ENCODE measurements around the gene SLC44A3.

The SLC44A3 gene, protein sequence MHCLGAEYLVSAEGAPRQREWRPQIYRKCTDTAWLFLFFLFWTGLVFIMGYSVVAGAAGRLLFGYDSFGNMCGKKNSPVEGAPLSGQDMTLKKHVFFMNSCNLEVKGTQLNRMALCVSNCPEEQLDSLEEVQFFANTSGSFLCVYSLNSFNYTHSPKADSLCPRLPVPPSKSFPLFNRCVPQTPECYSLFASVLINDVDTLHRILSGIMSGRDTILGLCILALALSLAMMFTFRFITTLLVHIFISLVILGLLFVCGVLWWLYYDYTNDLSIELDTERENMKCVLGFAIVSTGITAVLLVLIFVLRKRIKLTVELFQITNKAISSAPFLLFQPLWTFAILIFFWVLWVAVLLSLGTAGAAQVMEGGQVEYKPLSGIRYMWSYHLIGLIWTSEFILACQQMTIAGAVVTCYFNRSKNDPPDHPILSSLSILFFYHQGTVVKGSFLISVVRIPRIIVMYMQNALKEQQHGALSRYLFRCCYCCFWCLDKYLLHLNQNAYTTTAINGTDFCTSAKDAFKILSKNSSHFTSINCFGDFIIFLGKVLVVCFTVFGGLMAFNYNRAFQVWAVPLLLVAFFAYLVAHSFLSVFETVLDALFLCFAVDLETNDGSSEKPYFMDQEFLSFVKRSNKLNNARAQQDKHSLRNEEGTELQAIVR

DNA sequence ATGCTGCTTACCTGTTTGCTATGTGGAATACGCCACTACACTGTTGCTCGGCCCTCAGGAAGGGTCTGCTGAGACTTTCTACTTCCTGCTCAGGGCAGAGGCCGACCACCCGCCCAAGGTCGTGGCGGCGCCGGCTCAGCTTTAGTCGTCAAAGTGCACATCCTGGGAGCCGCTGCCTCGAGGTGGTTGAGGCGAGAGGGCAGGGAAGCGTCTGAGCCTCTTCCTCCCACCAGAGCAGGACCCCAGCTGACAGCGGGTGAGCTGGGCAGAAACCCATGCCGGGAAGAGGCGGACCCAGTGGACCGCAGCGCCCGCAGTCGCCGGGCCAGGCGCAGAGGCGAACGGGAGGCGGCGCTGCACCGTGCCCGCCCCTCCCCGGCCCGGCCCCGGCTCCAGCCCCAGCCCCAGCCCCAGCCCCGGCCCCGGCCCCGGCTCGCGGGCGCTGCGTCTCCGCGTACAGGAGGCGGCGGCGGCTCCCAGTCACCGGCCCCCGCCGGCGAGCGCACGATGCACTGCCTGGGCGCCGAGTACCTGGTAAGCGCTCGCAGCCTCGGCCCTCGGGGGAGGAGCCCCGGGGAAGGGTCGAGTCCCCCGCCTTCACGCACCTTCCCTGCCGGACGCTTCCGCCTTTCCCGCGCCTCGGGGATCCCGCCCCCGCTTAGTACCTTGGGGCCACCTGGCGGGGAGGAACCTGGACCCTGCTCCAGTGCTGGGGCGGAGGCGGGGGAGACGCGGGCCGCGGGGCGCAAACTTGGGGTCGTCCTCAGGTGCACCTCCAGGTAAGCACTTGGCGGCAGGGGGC lies at the start of gene SLC44A3:
SLC44A3 (plus strand) TSS at position 413 of the 802 bp plus-strand sequence; CDS start at position 508, 95 bp downstream.
- DNase-seq (ENCODE audit: low read depth) = no peak

DNA sequence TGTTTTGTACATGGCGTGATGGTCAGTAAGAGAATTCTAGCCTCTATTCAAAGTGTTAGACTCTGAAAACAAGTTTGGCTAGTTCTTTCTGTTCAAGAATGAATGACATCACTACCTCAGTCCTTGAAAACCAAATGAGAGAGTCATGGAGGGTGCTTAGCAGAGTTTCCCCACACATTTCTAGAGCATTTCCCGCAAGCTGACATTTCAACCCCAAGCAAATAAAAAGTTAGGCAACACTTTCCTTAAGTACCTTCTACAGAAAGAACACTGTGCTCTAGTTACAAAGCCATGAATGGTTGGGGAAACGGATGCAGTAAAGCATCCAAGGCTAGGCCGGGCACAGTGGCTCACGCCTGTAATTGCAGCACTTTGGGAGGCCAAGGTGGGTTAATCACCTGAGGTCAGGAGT lies 47.9 kb upstream of the SLC44A3 start:
- DNase-seq (ENCODE audit: low read depth) = no peak

DNA sequence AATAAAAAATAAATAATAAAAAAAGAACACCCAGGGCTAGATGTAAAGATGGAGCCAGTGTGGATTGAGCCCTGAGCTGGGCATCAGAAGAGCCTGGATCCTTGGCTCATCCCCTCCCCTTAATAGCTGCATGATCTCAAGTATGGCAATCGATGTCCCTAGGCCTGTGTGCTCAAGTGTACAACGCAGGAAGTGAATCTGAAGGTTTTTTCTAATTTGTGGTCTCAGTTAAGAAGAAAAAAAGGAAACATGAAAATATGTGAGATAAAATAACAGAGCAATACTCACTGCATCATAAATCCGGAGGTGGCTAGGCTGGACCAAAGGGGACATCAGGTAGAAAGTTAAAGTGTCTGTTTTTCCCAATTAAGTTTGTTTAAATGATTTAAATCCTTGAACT lies 47.3 kb upstream of the SLC44A3 start:
- no peak for DNase-seq (ENCODE audit: low read depth)

DNA sequence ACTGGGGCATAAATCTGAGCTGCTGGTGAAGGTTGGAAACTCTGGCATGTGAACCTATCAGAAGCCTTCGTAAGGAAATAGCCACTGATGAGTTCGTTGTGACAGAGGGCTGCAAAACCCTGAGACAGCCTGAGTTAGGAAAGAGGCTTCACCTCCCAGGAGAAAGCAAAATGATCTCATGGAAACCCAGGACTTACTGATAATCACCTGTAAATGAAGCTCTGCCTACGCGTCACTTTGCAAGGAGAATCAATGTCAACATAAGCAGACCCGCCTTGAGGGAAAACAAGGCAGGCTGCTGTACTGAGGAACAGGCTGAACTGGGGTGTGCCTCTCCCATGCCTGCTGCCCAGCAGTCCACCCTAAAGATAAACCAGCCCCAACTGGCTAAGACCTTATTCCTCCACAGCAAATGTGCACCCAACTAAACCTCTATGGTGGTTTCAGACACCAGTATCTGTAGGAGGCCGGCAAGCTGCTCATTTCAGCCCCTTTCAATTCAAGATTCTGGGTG lies 46.8 kb upstream of the SLC44A3 start:
- no peak for DNase-seq (ENCODE audit: low read depth)

DNA sequence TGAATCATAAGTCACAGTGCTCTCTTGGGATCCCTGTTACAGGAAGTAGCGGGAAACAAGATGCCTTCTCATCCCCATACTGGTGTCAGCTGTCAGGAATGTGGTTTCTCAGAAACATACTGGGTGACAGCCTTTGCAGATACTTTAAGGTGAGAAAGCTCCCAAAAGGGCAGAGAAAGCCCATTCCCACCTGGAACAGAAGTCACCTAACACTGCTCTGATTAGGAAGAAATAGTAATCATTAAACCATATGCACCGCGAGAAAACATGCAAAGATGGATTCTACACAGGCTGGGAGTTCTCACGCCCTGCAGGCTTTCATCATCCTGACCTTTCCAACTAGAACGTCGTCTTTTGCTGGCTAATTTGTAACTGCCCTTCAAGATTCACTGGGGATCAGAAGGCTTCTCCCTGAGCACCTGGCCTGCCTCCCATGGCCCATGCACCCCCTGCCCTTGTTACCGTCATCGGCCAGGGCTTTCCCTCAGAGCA lies 46.2 kb upstream of the SLC44A3 start:
- no peak for DNase-seq (ENCODE audit: low read depth)

DNA sequence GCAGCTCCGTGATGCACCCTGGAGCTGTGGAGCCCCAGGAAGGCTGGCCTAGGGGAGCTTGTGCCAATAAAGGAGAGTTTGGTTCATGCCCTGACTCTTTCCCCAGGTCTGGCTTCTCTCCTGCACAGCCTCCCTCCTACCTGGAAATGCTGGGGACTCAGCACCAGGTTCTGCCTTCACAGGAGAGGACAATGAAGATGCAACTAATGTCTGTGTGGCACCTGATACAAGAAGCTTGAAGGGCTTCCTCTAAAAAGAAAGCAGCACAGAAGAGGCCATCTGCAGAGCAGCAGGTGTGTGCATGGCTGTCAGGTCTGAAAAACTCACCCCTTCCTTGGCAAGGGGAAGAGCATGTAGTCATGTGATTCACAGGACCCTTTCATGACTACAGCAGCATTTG lies 43.7 kb upstream of the SLC44A3 start:
- no peak for DNase-seq (ENCODE audit: low read depth)

DNA sequence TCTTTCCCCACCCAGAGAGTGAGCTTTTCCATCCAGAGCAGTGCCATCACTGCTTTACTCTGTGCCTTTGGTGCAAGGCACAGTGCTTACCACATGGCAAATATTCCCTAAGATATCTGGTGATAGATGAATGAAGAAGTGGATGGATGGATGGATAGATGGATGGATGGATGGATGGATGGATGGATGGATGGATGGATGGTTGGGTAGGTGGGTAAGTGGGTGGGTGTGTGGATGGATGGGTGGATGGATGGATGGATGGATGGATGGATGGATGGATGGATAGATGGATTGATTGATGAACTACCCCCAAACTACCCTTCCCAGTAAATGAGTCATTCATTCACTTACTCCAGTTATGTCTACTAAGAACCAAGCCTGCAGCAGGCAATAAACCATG lies 42.9 kb upstream of the SLC44A3 start:
- no peak for DNase-seq (ENCODE audit: low read depth)

DNA sequence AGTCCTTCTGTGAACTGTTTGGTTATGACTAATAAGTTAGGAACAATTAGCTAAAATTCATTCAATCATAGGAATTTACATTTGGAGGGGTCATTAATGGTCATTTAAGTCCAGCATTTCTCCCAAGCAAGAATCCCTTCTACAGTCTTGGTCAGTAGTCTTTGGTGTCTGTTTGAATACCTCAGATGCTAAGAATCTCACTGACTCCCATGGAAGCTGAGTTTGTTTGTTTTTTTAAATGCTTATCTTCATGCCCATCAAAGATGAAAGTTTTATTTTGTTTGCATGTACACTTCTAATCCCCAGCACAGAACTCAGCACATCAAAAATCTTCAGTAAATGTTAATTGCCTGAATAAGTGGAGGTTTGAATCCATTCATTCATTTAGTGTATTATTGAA lies 41.3 kb upstream of the SLC44A3 start:
- no peak for DNase-seq (ENCODE audit: low read depth)

DNA sequence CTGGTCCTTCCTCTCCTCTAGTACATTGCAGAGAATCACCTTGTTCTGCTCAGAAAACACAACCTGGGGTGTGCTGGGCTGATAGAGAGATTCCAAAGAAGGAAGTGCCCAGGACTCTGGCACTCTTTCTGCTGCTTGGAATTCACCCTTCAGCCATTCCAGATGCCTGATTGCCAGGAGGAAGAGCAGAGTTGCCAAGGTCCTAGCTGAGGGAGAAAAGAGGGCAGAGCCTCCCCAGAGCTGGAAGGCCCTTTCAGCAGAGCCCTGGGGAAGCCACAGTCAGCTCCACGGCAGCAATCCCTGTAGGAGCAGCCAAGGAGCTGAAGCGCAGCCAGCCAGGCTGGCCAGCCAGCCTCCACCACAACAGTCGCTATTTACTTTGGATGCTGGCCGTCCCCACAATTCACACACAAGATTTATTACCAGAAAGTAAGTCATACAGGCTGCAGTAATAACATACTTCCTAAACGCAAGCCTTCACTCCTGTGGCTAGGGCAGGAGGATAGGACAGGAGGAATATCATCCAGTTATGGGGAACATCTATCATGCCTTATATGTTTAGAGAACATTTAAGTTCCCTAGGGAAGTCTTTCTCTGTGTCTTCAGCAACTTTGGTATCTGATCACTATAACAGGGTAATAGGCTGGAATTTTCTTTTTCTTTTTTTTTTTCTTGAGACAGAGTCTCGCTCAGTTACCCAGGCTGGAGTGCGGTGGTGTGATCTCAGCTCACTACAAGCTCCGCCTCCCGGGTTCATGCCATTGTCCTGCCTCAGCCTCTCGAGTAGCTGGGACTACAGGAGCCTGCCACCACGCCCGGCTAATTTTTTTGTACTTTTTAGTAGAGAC lies 36.6 kb upstream of the SLC44A3 start:
- peak; percentile 91 for DNase-seq (ENCODE audit: low read depth)

DNA sequence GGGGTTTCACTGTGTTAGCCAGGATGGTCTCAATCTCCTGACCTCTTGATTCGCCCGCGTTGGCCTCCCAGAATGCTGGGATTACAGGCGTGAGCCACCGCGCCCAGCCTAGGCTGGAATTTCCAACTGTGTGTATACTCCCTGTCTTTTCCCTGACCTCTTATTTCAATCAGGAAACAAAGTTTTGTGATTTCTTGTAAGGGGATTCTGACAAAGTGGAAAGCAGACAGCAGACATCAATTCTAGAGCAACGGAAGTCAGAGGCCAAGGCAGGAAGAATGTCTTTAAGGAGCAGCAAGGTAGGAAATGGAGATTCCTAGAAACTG lies 36.0 kb upstream of the SLC44A3 start:
- no peak for DNase-seq (ENCODE audit: low read depth)

DNA sequence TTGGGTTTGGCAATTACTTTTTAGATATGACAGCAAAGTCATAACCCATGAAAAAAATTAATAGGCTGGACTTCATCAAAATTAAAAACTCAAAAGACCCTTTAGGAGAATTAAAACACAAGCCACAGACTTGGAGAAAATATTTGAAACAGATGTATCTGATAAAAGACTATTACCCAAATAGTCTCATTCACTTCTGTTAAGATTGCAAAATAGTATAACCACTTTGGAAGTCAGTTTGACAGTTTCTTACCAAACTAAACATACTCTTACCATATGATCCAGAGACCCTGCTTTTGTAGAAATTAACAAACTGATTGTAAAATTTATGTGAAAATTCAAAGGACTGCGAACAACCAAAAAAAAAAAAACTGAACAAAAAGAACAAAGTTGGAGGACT lies 32.5 kb upstream of the SLC44A3 start:
- no peak for DNase-seq (ENCODE audit: low read depth)

DNA sequence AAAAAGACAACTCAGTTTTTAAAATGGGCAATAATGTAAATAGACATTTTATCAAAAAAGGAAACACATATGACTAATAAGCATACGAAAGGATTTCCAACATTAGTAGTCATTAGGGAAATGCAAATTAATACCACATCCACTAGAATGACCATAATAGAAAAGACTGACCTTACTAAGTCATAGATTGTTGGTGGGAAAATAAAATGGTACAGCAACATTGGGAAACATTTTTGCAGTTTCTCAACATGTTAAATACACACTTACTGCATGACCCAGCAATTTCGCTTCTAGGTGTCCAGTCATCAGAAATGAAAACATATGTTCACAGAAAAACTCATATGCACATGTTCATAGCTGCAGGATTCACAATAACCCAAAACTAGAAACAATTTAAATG lies 29.9 kb upstream of the SLC44A3 start:
- DNase-seq (ENCODE audit: low read depth) = no peak

DNA sequence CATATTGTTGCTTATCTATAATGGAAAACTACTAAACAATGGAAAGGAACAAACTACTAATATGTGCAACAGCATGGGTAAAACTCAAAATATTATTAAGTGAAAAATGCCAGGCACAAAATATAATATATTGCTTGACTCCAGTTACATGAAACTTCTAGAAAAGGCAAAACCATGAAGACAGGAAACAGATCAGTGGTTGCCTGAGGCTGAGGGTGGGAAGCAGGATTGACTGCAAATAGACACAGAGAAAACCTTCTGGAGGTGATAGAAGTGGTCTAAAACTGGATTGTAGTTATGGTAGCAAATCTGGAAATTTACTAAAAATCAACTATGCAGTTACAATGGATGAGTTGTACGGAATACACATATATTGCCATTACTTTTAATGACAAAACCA lies 29.5 kb upstream of the SLC44A3 start:
- DNase-seq (ENCODE audit: low read depth) = no peak

DNA sequence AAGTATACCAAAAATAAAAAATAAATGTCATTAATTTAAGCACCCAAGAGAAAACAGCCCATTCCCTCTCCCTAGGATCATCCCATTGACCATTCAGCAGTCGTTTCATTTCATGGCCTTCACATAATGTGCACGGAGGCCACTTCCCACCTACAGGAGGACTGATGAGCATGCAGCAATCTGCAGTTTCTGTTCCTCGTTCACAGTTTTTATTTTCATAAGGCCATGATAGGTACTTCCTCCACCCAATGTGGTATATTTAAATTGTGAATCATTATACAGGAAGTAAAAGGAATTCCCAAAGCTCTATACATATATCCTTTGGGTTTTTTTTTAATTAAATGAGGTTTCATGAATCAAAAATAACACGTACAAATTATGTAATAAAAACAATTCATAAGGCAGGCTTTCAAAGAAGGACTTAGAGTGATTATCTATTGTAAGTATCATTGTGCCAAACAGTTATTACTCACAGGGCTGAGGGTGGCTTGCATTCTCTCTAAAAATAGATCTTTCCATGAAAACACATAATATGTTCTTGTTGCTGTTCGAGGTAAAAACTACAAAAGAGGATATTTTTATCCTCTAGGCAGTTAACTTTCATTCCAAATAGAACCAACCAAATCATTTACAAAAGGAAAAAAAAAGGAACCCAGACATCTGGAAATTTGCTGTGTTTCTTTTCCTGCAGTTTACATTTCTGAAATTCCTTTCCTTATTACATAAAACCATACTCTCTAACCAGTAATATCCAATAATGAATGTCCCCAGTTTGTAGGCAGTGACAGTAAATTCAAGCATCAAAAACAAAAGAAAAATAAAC lies 27.5 kb upstream of the SLC44A3 start:
- peak; percentile 72 for DNase-seq (ENCODE audit: low read depth)

DNA sequence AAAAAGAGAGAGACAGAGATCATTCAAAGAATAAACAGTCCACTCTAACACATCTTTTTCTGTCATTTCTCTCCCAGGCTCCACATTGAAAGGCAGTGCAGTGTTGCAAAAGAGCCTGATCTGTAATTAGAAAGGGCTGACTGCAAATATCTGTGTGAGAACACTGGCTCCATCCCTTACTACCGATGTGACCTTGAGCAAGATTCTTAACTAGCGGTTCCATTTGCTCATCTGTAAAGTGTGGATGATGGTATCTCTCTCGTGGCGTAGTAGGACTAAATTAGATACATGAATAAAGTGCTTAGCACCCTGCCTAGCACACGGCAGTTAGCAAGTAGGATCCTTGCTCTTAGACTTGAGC lies 26.9 kb upstream of the SLC44A3 start:
- DNase-seq (ENCODE audit: low read depth) = no peak

DNA sequence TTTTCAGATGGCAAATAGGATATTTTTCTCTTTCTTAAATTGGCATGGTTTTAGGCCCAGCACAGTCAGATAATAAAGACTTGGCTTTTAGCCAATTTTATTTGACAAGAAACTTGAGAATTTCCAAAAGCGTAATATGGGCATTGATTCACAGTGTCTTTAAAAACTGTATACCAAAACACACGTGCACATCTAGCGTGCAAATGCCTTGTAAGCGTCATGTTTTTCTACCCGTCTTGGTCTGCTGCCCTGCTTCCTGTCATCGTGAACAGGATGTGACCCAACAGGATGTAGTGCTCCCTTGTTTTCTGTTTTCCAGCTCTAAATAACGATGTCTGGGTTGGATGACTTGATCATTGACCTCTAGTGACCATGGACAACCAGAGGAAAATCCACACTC lies 24.7 kb upstream of the SLC44A3 start:
- DNase-seq (ENCODE audit: low read depth) = no peak

DNA sequence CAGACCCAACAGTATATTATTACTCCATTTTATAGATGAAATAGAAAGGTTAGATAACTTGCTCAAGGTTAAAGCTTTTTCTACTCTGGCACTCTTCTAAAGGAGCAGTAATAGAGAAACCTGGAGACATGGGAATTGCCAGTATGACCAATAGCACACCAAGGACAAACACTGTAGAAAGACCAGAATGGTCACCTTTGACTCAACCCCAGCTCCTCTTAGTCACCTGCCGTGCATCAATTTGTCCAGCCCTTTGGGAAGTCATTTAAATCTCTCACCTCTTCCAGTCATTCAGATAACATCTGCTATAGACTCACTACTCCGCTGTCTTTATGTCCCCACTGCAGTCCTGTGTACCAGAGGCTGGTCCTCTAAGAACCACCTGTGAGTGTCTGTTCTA lies 23.9 kb upstream of the SLC44A3 start:
- DNase-seq (ENCODE audit: low read depth) = no peak

DNA sequence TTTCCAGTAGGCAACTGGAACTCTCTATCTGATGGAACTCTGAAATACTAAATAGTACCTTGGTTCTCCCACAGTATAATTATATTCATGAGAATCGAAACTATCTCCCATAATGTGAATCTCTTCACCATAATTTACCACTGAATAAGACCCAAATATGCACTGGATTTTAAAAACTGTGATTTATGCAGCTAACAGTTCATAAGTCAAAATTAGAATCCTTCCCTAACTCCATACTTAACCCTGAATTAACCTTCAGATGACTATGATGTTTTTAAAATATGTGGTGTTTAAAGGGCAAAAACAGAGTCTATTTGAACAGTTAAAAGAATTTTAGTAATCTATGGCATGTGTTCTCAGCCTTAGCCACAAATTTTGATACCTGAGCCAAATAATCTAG lies 22.9 kb upstream of the SLC44A3 start:
- DNase-seq (ENCODE audit: low read depth) = no peak

DNA sequence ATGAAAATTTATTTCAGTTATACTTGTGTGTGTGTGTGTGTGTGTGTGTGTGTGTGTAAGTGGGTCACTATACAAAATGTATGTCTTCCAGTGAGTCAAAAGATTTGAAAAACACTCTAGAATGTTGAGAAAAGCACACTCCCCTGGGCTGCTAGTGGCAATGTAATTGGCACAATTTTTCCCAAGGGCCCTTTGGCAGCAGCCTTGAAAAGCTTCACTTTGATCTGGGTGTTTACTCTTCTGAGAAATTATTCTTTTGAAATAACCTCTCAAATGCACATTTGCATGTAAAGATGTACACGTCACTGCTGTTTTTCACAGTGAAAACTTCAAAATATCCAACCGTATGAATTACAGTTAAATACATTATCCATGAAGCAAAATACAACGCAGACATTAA lies 22.1 kb upstream of the SLC44A3 start:
- no peak for DNase-seq (ENCODE audit: low read depth)

DNA sequence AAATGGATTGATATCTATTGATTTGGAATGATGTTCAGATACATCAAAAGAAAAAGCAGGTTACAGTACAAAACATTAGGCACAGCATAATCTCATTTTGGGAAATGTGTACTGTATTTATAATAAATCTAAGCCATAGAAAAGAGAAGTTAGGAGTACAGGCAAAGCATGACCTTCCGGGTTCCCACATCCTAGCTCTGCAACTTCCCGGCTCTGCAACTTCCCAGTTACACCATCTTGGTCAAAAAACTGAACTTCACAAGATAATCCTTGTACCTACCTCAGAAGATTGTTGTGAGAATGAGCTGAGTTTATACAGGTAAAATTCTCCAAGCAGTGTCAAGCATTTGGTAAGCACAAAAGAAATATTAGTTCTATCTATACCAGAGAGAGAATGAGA lies 21.7 kb upstream of the SLC44A3 start:
- no peak for DNase-seq (ENCODE audit: low read depth)

DNA sequence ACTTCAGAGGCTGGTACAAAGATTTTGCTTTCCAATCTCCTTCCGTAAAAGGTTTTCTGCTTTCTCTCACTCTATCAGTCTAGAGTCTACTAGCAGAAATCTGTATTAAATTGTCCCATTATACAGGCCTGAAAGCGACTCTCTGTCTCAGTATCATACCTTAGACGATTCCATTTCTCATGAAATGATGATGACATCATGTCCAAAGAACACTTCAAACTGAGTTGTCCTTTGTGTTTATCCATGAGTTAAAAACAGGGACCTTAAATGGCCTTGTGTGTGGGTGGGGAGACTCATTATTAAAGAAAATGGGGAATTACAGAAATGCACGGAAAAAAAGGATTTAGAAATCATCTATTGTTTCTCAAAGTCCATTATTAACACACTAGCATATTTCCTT lies 21.0 kb upstream of the SLC44A3 start:
- DNase-seq (ENCODE audit: low read depth) = no peak

Data from HS-27A (cell line).